Activated CD4-positive, alpha-beta T cell treated with anti-CD3 and anti-CD28 coated beads, Interleukin-2, amount 50 U/mL, for 1 hour (primary cell): ENCODE measurements around the gene SHOC2.

Experiments used
- DNase-seq: peaks from one replicate; pipeline ENCODE4 v3.0.0-alpha.2; 2020

The SHOC2 gene

GRCh38 chr10:110947061-110947595 lies 27.7 kb downstream of the SHOC2 start:
- no peak for DNase-seq

- no peak for DNase-seq
These were observed 32.0 kb downstream of the SHOC2 start for GRCh38 chr10:110951381-110951780.

- no peak for DNase-seq
These were observed 38.2 kb downstream of the SHOC2 start for GRCh38 chr10:110957606-110958005.

DNA sequence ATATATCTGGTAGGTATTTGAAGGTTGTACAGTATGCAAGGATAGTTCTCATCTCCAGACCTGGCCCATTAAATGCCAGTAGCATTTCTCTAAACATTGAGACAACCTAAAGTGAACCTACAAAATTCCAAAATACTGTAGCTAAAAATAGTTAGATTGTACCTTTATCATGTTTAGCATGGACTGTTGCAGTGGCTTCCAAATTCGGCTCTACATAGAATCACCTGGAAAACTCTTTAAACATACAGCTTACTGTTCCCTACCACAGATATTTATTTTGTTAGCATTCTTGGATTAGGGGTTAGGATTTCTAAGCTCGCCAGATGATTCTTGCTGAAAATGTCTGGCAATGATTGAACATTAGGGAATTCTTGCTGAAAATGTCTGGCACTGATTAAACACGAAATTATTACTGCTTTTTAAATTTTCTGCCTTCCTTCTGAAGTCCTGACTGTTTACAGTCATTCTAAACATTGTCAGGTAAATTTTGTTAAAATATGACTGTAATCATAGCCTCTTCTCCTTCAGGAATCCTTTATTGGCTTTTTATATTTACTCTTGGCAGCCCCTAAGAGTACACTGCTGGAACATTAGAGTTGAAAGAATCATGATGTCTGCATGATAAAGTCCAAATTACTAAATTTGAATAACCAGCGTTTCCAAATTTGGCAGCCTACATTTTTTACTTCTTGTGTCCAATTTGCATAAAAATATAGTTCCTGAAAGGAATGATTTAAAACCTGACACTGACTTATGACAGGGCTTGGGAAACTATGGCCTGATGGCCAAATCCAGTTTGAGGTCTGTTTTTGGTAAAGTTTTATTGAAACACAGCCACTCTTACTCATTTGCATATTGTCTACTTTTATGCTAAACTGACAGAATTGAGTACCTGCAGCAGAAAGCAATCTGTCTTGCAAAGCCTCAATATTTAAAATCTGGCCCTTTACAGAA lies 40.3 kb downstream of the SHOC2 start:
- no peak for DNase-seq

DNA sequence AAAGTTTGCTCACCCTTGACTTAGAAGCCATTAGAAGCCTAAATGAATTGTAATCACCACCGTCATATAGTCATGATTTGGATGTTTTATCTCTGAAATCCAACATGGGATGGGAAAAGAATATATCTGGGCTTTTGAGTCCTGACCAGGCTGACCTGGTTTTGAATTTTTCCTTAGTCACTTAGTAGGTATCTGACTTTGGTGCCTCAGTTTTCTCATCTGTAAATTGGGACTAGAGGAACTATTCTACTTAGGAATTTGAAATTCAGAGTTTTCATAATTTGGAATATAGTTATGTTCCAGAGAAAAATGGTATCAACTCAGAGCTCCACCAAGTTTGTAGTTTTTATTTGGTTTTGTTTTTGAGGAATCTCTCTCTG lies 40.9 kb downstream of the SHOC2 start:
- no peak for DNase-seq

DNA sequence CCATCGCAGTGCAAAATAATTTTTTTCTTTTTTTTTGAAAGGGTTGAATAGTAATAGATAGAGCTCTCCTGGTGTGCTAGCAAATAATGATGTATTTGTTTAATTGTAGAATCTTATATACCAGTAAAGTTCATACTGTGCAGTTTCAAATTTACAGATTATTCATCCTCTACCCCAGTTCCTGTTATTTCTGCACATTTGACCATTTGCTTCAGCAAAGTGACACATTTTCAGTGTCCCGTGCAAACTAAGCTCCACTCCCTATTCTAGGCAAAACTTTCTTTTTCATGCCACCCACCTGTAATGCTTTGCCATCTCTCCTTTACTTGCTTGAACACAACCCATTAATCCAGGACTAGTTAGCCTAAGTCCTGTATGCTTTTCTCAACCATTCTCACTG lies 43.0 kb downstream of the SHOC2 start:
- no peak for DNase-seq

- no peak for DNase-seq
These were observed 43.8 kb downstream of the SHOC2 start for GRCh38 chr10:110963162-110963561.

DNA sequence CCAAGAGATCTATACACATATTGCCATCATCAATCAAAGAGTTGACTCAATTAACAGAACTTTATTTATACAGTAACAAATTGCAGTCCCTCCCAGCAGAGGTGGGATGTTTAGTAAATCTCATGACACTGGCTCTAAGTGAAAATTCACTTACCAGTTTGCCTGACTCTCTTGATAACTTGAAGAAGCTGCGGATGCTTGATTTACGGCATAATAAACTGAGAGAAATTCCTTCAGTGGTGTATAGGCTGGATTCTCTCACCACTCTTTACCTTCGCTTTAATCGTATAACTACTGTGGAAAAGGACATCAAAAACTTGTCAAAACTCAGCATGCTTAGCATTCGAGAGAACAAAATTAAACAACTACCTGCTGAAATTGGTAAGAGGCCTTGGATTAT lies 45.3 kb downstream of the SHOC2 start:
- DNase-seq = no peak

GRCh38 chr10:110965216-110965615 lies 45.8 kb downstream of the SHOC2 start:
- DNase-seq = no peak

DNA sequence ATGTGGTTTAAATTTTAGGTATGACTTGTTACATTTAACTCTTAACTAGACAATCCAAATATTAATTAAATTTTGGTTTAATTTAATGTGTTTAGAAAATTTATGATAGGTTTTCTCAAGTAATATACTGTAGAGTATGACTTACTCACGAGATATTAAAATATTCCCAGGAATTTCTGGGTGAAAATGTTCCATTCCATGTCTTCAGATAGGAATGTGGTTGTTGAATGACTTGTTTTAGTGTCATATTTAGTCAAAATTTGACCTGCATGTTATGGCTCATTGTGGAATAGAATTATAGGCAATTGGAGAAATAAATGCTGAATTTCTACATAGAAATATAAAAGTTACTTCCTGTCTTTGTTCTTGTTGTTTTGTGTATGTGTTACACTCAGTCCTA lies 46.7 kb downstream of the SHOC2 start:
- DNase-seq = no peak

DNA sequence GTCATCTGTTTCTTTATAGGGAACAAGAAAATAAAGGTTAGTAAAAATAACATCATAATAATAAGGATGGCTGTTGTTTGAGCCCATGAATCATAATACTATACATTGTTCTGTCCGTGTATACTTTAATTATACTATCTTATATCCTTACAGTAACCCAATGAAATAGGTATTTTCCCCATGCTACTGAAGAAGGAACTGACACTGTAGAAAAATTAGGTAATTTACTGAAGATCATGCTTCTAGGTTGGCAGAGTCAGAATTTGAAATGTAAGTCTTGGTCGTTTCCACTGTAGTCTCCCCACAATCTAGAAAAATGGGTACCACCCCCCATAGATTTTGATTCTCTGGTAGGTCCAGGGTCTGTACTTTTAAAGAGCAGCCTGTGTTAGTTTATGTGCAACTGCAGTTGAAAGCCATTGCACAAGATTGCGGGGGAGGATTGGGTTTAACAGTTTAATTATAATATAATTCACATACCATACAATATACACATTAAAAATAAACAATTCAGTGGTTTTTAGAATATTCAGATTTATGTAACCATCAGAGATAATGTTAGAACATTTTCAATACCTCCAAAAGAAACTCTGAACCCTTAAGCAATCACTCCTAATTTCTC lies 47.7 kb downstream of the SHOC2 start:
- DNase-seq = no peak

- DNase-seq = no peak
These were observed 48.2 kb downstream of the SHOC2 start for GRCh38 chr10:110967645-110968044.

DNA sequence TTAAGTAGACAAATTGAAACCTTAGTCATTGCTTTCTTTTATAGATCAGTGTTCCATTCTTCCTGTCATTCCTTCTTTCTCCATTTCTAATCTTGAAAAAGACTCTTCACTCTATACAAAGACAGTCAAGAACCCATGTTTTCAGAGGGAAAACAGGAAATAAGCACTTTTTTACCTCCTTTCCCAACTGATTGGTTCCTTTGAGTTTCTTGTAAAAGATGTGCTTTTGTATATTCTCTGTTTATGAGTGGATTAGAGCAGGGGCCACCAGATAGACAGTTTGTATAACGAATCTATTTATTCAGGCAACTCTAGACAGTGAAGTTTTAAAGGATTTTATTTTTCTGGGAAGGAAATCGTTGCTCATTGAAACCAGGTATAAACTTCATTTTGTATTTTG lies 49.8 kb downstream of the SHOC2 start:
- DNase-seq = no peak

GRCh38 chr10:110971638-110972037 lies 52.2 kb downstream of the SHOC2 start:
- DNase-seq = no peak

DNA sequence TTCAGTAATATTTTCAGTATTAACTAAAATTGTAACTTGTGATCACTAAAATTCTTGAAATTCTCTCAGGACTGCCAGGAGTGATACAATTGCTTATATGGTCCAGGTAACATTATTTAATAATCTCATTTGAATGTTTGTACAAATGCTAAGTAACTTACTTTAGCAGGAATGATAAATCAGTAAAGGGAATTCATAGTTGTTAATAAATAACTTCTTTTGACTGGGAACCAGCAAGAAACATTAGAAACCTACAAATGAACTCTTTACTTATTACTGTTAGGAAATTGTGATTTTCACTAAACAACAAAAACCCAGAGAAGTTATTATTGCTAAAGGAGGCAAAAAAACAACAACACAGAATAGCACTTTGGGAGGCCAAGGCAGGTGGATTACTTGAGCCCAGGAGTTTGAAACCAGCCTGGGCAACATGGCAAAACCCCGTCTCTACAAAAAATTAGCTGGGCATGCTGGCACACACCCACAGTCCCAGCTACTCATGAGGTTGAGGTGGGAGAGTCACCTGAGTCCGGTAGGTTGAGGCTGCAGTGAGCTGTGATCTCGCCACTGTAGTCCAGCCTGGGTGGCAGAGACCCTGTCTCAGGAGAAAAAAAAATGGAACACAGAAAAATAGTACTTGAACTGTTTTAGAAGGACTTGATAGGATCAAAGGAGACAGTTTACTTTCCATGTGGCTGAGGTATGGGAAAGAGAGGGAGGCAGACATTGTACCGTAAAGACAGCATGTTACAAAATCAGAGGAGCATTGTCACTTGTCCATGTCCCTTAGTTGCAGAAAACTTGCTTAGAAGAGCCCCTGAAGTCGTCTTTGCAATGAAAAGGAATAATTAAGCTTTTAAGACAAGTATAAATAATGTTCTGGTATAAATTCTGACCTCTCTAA lies 53.1 kb downstream of the SHOC2 start:
- no peak for DNase-seq

GRCh38 chr10:110973400-110973799 lies 54.0 kb downstream of the SHOC2 start:
- DNase-seq = no peak

DNA sequence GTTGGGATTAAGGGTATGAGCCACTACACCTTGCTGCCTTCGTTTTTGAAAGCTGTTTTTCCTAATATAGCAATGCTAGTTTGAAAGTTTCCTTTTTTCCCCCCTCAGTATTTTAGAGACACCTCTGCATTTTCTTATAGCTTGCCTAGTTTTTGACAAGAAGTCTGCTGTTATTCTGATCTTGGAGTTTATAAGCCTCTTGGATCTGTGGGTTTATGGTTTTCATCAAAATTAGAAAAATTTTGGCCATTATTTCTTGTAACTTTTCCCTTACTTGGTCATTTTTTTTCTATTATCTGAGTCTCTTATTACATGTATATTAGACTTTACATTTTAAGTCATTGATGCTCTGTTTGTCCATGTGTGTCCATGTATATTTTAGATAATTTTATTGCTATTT lies 57.2 kb downstream of the SHOC2 start:
- DNase-seq = no peak

GRCh38 chr10:110977662-110978061 lies 58.3 kb downstream of the SHOC2 start:
- no peak for DNase-seq

GRCh38 chr10:110978204-110978603 lies 58.8 kb downstream of the SHOC2 start:
- DNase-seq = no peak

GRCh38 chr10:110979611-110980010 lies 60.2 kb downstream of the SHOC2 start:
- DNase-seq = no peak

DNA sequence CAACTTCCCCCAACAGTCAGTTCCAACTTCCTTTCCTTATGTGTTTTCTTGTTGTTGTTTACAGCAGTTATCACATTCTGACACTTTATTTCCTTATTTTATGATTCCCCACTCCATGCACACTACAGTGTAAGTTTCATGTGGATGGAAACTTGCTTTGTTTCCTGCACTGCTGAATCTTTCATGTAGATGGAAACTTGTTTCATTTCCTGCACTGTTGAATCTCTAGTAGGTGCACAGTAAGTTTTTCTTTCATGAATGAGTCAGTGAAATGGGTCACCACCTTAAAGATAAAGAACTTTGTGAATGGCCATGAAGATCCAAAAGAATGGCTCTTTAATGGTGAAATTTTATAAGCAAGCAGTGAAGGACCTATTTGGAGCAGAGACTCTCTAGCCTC lies 61.4 kb downstream of the SHOC2 start:
- no peak for DNase-seq

- DNase-seq = no peak
These were observed 64.1 kb downstream of the SHOC2 start for GRCh38 chr10:110983466-110983865.
